ENCODE data around the gene SLC12A8. TPM values are rescaled to one million over a fixed set of nuclear protein-coding genes. Genes with fewer than 3 reads are reported as not detected.

The SLC12A8 gene
- total and polyA plus RNA-seq, 2 experiments from 2014 or later: 6.9 to 15.9 TPM

DNA sequence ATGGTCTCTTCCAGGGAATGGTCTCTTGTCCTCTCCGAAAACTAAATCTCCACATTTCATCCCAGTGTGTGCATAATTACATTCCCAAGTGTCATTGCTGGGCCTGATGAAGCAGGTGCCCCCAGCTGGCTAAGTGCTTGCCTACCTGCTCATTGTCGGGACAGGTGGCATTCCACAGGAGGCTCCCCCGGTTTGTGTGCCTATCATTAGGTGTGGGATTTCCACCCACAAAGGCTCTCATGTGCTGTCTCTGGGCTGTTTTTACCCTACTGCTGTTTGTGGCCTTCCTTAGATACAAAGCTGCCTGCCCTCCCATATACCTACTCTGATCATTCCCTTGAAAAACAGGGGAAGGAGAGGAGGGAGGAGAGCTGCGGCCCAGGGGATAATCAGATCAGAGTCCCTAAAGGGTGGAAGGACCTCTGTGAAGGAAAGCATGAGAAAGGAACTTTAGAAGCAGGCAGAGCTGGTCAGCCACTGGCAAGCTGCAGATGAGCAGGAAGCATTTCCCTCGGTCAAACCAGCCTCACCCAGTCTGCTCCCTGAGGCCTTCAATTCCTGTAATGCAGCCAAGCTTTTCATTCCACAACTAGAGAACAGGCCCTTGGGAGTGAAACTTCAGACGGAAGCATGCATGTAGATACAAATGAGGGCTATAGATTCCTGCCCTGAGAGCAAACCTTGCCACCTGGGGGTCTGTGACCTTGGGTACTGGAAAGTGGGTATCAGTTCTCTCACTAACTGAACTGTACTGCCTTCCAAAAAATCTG, 96.1 kb downstream of the SLC12A8 start:
- TF ChIP-seq CTCF (conservative IDR thresholded peaks at IDR 0.05; ENCODE audit: low read depth in 2 of 2): no peak
- no peak for TF ChIP-seq EZH2phosphoT487 (IDR thresholded peaks at IDR 0.05; ENCODE audit: unreplicated experiment)
- no peak for TF ChIP-seq POLR2AphosphoS5 (IDR thresholded peaks at IDR 0.05; ENCODE audit: low read depth)
- H3K27me3 Mint-ChIP-seq (ENCODE audit: insufficient read depth, low read depth, poor library complexity): peaks cover 10% of the 10 kb centered on the region
- Histone ChIP-seq H3K4me1 (ENCODE audit: insufficient read depth) (peaks cover 28% of the 10 kb centered on the region), H3K79me2 (replicated peaks; ENCODE audit: insufficient read depth) (no peaks in the 10 kb centered on the region), H3K27ac (ENCODE audit: low read depth) (peak overlapping the region; percentile 79), H3K9me2 (ENCODE audit: insufficient read depth) (no peaks in the 10 kb centered on the region), H3K4me2 (no peak overlapping the region; the same call in 1 of the 2 replicates), H3K4me3 (no peak overlapping the region), H4K20me1 (replicated peaks; ENCODE audit: insufficient read depth) (no peaks in the 10 kb centered on the region), H3F3A (replicated peaks; ENCODE audit: low read depth) (peaks cover 2% of the 10 kb centered on the region; the same call in 1 of the 2 replicates), H3K36me3 (ENCODE audit: insufficient read depth) (no peaks in the 10 kb centered on the region), H3K27me3 (ENCODE audit: insufficient read depth) (no peaks in the 10 kb centered on the region), H2AFZ (no peak overlapping the region)
- ATAC-seq (no peak), DNase-seq (ENCODE audit: low spot score) (no peak)
- no peak overlapping the region for H3K4me3 Mint-ChIP-seq
- H3K27ac Mint-ChIP-seq: peak overlapping the region; percentile 19; the same call in 1 of the 2 replicates
- no peaks in the 10 kb centered on the region for H3K9me3 Mint-ChIP-seq
- H3K36me3 Mint-ChIP-seq (ENCODE audit: low read depth): peaks cover 2% of the 10 kb centered on the region; the same call in 1 of the 3 replicates
- peaks cover 47% of the 10 kb centered on the region for H3K4me1 Mint-ChIP-seq

DNA sequence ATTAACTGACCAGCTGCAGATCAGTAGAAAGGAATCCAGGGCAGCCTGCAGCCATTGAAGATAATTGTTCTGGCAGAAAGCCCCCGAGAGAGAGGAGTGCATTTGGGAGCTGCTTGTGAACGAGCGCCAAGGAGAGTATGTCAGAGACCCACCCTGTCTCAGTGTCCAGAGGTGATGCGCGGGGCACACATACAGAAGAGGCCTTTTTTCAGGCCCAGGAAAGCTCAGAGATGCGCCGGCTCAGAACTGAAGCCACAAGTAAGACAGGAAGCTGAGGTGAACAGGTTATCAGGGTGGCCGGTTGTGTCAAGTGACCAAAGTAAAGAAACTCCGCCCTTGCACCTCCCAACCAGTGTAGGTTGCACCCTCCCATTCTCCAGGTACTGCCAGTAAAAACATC, 96.9 kb downstream of the SLC12A8 start:
- Histone ChIP-seq H3K79me2 (replicated peaks; ENCODE audit: insufficient read depth) (no peaks in the 10 kb centered on the region), H3K27me3 (ENCODE audit: insufficient read depth) (no peaks in the 10 kb centered on the region), H3K4me3 (no peak overlapping the region), H3K27ac (ENCODE audit: low read depth) (0 out of 2 replicates have a peak overlapping the region, but pooled peaks have one; percentile 74), H3K4me1 (ENCODE audit: insufficient read depth) (peaks cover 23% of the 10 kb centered on the region), H3K9me2 (ENCODE audit: insufficient read depth) (no peaks in the 10 kb centered on the region), H3F3A (replicated peaks; ENCODE audit: low read depth) (peaks cover 2% of the 10 kb centered on the region; the same call in 1 of the 2 replicates), H2AFZ (no peak overlapping the region), H3K4me2 (no peak overlapping the region), H4K20me1 (replicated peaks; ENCODE audit: insufficient read depth) (no peaks in the 10 kb centered on the region), H3K36me3 (ENCODE audit: insufficient read depth) (no peaks in the 10 kb centered on the region)
- Mint-ChIP-seq H3K9me3 (no peaks in the 10 kb centered on the region), H3K27ac (no peak overlapping the region), H3K4me1 (peaks cover 39% of the 10 kb centered on the region), H3K27me3 (ENCODE audit: insufficient read depth, low read depth, poor library complexity) (peaks cover 10% of the 10 kb centered on the region), H3K4me3 (no peak overlapping the region), H3K36me3 (ENCODE audit: low read depth) (peaks cover 2% of the 10 kb centered on the region; the same call in 1 of the 3 replicates)
- no peak for DNase-seq (ENCODE audit: low spot score)
- no peak for TF ChIP-seq CTCF (conservative IDR thresholded peaks at IDR 0.05; ENCODE audit: low read depth in 2 of 2)
- no peak for TF ChIP-seq STAT1 (IDR thresholded peaks at IDR 0.05; ENCODE audit: unreplicated experiment)
- TF ChIP-seq, protein P1, sequence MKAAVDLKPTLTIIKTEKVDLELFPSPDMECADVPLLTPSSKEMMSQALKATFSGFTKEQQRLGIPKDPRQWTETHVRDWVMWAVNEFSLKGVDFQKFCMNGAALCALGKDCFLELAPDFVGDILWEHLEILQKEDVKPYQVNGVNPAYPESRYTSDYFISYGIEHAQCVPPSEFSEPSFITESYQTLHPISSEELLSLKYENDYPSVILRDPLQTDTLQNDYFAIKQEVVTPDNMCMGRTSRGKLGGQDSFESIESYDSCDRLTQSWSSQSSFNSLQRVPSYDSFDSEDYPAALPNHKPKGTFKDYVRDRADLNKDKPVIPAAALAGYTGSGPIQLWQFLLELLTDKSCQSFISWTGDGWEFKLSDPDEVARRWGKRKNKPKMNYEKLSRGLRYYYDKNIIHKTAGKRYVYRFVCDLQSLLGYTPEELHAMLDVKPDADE (IDR thresholded peaks at IDR 0.05): no peak
- no peak for TF ChIP-seq NANOG (IDR thresholded peaks at IDR 0.05; ENCODE audit: borderline replicate concordance)
- TF ChIP-seq EZH2phosphoT487 (IDR thresholded peaks at IDR 0.05; ENCODE audit: unreplicated experiment): no peak
- no peak for ATAC-seq
